ENCODE data around the gene HSD17B11.

DNA sequence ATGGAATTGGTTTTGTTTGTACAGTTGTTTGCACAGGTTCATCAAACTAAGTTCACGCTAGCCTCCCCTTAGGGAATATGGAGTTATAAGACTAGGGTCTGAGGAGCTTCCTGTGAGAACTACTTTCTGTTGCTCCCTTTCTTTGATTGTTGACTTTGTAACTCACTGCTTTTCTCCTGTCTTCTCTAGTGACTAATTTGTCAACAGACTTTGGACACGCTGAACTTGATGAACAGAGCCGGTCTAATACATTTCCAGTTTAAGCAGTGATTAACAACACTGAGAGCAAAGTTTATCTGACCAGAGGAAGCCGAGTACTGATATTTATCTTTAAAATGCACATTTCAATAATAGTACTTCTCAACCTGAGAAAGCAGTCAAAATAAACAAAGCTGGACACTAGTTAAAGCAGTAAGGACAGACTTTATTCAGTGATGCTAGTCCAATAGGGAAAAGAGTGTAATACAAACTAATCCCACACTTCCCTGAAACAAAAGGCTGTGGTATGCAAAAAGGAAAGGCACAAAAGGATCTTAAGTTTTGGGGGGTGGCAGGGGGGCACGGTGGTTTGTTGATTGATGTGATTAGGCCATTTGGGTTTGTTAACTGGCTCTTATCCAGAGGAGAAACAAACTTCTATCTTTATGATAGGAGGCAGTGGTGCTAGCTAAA, 28.7 kb upstream of the HSD17B11 start:
- TF ChIP-seq, protein P1, sequence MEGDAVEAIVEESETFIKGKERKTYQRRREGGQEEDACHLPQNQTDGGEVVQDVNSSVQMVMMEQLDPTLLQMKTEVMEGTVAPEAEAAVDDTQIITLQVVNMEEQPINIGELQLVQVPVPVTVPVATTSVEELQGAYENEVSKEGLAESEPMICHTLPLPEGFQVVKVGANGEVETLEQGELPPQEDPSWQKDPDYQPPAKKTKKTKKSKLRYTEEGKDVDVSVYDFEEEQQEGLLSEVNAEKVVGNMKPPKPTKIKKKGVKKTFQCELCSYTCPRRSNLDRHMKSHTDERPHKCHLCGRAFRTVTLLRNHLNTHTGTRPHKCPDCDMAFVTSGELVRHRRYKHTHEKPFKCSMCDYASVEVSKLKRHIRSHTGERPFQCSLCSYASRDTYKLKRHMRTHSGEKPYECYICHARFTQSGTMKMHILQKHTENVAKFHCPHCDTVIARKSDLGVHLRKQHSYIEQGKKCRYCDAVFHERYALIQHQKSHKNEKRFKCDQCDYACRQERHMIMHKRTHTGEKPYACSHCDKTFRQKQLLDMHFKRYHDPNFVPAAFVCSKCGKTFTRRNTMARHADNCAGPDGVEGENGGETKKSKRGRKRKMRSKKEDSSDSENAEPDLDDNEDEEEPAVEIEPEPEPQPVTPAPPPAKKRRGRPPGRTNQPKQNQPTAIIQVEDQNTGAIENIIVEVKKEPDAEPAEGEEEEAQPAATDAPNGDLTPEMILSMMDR (optimal IDR thresholded peaks at IDR 0.05 in 1 of 3, IDR thresholded peaks at IDR 0.05 in 1 of 3, conservative IDR thresholded peaks at IDR 0.05 in 1 of 3; ENCODE audit: extremely low read depth in 1 of 3, insufficient read depth in 2 of 3, low read length in 3 of 3), result no peak
- no peak for TF ChIP-seq EZH2 (IDR thresholded peaks at IDR 0.05; ENCODE audit: low read length)
